NCI-H187 treated with DMSO at 0.1 percent for 48 hours (cell line): ENCODE results near the gene PPP1R12B.
"Not testable (repeated sequence)": the region's sequence is repeated elsewhere in the genome, so short reads cannot be mapped to it uniquely, and the experiment has no call there.

ENCODE experiments used
- DNase-seq: peaks from one replicate; lab custom pipeline; 2025; lab: John Stamatoyannopoulos, UW

The PPP1R12B gene

DNA sequence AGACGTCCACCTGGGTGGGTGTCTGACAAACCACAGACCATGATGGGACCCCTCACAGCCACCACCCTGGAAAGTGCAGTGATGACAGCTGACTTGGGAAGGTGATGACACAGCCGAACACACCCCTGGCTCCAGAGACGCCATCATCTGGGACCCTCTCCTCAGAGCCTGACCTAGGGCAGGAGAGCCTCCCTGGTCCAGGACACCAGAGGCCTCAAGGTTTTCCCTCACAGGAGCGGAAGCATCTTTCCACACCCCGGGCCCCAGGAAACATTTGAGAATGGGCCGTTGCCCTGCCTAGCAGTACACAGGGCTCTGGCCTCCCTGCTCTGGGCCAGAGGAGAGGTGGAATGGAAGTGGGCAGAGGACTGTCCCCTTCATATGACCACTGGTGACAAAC, 282.0 kb downstream of the PPP1R12B start:
- no peak for DNase-seq

DNA sequence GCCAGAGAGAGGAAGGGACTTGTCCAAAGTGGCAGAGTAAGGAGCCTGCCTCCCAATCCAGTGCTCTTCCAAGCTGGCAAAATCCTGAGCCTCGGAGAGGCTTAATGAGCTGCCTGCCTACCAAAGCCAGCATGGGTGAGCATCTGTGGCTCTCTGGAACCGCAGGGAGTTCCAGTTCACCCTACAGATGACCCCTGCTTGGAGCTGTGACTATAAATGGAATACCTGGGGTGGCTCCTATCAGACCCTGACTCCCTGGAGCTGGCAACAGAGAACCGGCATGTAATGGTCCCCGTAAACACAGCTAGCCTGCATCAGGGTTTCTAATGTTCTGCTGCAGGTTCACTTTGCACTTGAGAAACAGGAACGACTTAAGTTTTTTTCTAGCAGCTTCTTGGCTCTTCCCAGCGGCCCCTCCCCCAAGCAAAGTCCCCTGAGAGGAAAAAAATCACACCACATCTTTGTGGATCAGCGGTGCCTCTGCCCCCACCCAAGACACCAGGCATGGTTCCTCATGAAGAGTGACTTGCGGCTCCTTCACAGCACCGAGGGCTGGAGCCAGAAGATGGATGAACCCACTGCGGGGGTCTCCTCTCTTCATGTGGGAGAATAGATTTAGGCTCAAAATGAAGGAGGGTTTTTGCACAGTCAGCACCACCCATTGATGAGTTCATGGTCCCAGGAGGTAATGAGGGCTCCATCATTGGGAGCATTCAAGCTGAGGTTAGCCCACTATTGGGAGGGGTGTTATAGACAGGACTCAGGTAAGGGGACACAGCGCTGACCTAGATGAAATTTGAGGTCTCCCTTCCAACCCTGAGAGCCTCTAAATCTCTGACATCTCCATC, 282.8 kb downstream of the PPP1R12B start:
- DNase-seq: no peak

DNA sequence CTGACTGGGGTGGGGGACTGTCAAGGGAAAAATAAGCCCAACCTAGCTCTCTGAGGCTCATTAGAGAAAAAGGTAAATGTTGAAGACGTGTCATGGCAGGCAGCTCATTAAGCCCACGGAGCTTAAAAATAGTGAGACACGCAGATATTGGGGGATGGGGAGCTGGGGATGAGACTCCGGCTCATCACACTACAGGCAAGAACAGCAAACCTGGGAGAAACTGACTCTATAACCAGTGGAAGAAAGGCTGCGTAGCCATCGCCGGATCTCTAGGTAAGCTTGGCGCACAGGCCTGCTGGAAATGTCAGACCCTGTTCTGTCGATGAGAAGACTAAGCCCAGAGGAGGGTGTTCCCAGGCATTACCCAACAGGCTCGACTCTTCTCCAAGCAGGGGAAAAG, 283.7 kb downstream of the PPP1R12B start:
- no peak for DNase-seq

DNA sequence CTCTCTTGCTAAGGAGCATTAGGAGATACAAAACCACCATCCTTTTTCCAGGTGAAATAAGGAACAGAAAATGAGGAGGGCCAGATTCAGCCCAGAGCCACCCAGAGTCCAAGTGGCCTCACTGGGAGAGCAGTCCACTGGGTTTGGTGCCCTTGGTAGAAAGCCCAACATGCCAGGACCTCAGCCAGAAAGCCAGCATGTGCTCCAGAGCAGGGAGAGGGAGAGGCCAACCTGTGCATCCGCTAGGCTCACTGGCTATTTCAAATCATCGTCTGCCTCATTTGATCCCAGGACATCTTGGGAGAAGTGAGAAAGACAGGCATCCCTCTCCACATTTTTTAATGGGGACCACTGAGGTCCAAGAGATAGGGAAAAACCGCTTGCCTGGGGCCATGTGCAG, 287.7 kb downstream of the PPP1R12B start:
- DNase-seq: not testable (repeated sequence)

DNA sequence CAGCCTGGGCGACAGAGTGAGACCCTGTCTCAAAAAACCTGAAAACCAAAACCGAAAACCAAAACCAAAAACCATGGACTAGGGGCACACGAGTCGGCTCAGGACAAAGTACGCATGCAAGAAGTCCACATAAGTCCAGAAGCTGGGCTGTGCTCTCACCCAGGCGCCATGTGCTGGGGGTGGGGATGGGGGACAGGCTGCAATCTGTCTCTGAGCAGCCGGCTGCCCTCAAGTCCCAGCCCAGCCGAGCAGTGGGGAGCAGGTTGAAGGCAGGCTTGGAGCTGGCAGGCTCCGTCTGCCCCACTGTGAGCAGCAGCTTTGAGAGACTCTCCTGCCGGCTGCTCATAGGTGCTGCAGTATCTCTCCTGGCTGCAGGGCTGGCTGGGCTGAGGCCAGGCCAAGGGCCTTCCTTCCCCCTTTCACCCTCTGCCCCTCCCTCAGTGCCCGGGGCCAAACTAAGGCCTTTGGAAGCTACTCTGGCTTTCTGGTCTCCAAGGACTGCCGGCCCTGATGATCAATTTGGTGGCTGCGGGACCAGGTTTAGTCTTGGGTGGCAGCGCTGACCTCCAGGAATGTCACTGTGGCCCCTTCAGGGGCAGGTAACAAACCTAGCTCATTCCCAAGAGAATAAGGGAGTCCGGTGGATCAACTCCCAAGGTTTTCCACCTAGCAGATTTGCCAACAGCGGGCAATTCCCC, 289.0 kb downstream of the PPP1R12B start:
- DNase-seq: not testable (repeated sequence)

DNA sequence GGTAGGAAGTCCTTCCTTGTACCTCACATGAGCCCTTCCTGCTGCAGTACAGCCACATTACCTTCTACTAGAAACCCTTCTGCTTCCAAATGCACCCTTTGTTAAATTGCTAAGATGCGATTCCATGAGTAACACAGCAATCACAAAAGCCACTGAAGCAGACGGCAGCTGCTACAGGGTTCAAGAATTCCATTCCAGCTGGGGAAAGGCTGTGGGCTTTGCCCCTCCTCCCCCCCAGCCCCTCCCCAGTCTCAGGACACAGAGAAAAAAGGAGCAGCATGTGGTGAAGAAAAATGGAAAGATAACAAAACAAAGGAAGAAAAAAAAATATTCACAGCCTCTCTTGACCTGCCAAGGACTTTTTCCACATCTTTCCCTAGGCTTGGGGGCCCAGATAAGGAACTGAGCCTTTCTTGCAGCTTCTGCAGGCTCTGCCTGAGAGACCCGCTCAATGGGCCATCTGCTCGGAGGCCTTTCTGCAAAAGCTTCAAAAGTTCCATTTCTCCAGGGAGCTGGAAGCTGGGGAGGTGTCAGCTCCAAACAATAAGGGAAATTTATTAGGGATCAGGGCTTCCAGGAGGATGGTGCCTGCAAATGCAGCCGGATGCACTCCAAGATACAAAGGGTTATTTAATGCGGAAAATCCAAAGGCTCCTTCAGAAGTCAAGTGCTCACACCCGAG, 289.7 kb downstream of the PPP1R12B start:
- DNase-seq: peak; percentile 39

DNA sequence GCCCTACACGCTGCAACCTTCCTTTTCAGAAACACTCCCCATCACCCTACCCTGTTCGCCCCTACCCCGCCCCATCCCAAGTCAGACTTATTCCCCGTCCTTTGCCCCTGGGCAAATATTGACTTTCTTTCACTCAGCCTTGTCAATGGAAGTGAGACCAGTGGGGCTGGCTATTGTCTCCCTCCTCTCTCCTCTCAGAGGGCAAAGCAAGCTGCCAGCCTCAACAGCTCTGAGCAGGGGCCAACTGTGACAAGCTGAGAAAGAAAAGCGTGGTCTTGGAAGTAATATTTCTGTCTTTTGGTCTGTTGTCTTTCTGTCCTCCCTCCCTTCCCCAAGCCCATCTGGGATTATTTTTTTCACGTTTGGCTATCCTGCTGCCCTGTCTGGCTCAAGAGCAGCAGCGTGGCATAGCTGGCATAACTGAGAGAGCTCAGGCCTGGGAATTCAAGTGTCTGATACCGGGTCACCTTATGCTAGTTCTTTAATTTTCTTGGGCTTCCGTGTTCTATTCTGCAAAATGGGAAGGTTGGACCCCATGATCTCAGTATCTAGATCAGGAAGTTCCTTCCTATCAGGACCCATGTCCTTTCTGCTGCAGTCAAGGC, 290.3 kb downstream of the PPP1R12B start:
- DNase-seq: not testable (repeated sequence)

DNA sequence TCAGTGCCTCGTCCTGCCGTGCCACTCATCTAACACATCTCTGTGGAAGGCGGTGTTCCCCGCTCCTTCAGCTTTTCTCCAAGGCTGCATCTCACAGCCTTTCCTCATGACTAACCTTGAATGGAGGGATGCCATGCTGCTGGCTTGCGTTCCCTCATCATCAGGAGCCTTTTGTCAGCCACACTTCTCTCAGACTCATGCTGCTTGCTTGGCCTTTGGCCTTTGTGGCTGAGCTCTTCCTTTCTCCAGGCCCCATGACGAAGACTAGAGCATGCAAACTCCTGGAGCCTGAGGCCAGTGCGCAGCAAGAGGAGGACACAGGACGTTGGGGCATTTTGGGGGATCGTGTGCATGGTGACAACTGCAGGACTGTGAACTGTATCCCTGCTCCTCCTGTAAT, 291.0 kb downstream of the PPP1R12B start:
- no peak for DNase-seq

DNA sequence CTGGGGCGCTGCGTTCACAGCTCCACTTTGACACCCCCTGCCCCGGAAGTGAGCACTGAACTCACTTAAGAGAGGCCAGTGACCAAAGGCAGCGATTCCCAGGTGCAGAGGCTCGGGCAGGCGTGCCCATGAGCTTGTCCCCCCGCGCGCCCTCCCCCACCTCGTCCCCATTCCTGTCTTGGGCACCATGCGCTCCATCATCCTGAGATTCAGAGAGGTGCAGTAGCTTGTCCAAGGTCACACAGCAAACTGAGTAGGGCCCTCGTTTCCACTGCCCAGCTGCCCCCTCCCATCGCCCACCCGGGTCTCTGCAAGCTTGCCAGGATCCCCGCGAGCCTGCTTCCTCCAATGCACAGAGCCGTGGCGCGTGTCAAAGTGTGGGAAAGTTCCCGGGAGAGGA, 293.7 kb downstream of the PPP1R12B start:
- DNase-seq: no peak
